ACC112 (cell line): ENCODE data around the gene SWI5.

ENCODE experiments used
- H2AFZ ChIP-seq: fragments of 200-600 bp; sonication (generic); one replicate; pipeline ENCODE4 v1.6.0; 2017; ENCODE audit warnings: antibody characterized with exemption, low read length; ENCODE audit not compliant: unreplicated experiment
- H3K27ac ChIP-seq: fragments of 200-600 bp; sonication (generic); 2 replicates; pipeline ENCODE4 v1.5.1; 2014; ENCODE audit warnings: low read depth, mild to moderate bottlenecking, antibody characterized with exemption, low read length, moderate library complexity
- H3K27me3 ChIP-seq: fragments of 200-600 bp; sonication (generic); 2 replicates; pipeline ENCODE4 v1.6.1; 2014; ENCODE audit warnings: mild to moderate bottlenecking, antibody characterized with exemption, low read length, moderate library complexity, mixed read lengths; ENCODE audit not compliant: insufficient read depth
- H3K36me3 ChIP-seq: fragments of 200-600 bp; sonication (generic); 2 replicates; pipeline ENCODE4 v1.6.1; 2016; ENCODE audit warnings: mild to moderate bottlenecking, antibody characterized with exemption, low read length, moderate library complexity, mixed read lengths; ENCODE audit not compliant: insufficient read depth
- H3K4me1 ChIP-seq: fragments of 200-600 bp; sonication (generic); one replicate; pipeline ENCODE4 v1.6.1; 2016; ENCODE audit warnings: low read length, mixed read lengths; ENCODE audit not compliant: insufficient read depth, unreplicated experiment, control insufficient read depth
- H3K4me3 ChIP-seq: fragments of 200-600 bp; sonication (generic); 2 replicates; pipeline ENCODE4 v1.5.1; 2014; ENCODE audit warnings: mild to moderate bottlenecking, low read depth, low read length
- H3K79me2 ChIP-seq: fragments of 200-600 bp; sonication (generic); one replicate; pipeline ENCODE4 v1.6.0; 2016; ENCODE audit warnings: low read length; ENCODE audit not compliant: control insufficient read depth, unreplicated experiment, insufficient read depth

The SWI5 gene

GRCh38 chr9:128337936-128338335, 61.9 kb downstream of the SWI5 start:
- H3K4me1 ChIP-seq, result no peaks in the 10 kb centered on the region
- H3K27ac ChIP-seq, result no peak overlapping the region
- no peaks in the 10 kb centered on the region for H3K27me3 ChIP-seq
- H3K36me3 ChIP-seq, result no peaks in the 10 kb centered on the region
- no peak overlapping the region for H2AFZ ChIP-seq
- H3K4me3 ChIP-seq, result no peak overlapping the region
- H3K79me2 ChIP-seq, result no peaks in the 10 kb centered on the region
